Measurements from ENCODE around the gene PAPSS1.

PAPSS1 gene

DNA sequence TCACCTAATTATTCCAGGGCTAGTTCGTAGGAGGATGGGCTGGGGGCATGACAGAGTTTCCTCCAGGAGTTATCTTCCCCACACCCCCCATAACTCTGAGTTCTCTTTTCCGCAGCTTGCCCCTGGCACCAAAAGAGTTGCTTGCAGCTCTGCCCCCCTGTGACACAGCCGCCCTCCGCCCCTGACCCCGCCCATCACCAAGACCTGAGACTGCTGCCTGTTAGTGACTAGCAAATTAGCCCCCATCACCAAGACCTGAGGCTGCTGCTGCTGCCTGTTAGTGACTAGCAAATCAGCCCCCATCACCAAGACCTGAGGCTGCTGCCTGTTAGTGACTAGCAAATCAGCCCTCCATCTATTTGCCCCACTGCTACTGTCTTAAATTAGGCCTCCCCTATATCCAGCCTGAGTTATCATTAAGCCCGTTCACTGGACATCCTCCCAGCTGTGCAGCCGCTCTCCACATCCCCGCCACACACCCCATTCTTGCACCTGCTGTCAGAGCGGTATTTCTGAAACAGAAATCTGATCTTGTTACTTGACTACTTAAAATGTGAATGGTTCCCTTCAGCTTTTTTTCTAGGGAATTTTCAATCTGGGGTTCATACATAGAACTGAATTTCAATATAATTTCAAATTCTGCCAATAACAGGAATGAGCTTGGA, 1.5 kb upstream of the PAPSS1 start:
- H3K27ac ChIP-seq (ENCODE audit: low read depth, low read length): peak overlapping the region; percentile 34

DNA sequence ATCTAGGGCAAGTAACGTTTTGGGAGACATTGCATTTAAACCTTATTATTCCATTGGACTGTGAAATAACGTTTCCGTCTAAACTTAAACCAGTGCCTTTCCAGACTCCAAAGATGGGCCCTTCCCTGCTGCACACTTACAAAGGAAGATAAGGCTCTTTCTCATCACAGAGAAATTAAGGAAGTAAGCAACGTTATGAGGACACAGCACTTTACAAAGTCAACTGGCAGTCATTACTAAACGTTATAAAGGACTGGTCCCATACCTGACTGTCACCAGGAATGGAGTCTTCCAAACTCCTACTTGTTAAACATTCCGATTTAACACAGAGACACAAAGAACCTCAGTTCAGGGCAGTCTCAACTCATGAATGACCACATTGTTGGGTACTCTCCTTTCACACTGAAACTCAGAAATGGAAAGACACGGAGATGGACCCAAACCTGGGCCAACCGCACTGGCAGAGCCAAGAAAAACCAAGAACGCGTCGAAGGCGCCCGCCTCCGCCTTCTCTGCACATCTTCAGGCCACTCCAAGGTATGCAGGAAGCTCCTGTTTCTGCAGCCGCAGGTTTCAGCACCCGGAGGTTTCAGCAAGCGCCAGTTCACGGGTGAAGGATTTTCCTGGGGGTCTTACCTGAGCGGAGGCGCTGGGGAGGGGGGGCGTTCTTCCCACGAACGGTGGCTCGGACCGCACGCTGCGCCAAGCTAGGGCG, 670 bp downstream of the PAPSS1 start:
- Histone ChIP-seq H3K4me3 (ENCODE audit: low read length) (peak overlapping the region; percentile 79), H3K4me2 (ENCODE audit: low read length) (peak overlapping the region; percentile 68), H3K79me2 (ENCODE audit: control insufficient read depth, low read length) (peaks cover 53% of the 10 kb centered on the region), H4K20me1 (ENCODE audit: control insufficient read depth, insufficient read depth, low read depth, low read length) (no peaks in the 10 kb centered on the region), H3K36me3 (ENCODE audit: control insufficient read depth, low read length) (peaks cover 3% of the 10 kb centered on the region), H3K9me3 (ENCODE audit: control insufficient read depth, insufficient read depth, low read length) (no peaks in the 10 kb centered on the region), H3F3A (ENCODE audit: control insufficient read depth, insufficient read depth) (no peaks in the 10 kb centered on the region), H3K27me3 (ENCODE audit: control insufficient read depth, low read length) (no peaks in the 10 kb centered on the region), H3K4me1 (ENCODE audit: control insufficient read depth, low read length) (peaks cover 34% of the 10 kb centered on the region), H3K27ac (ENCODE audit: low read depth, low read length) (peak overlapping the region; percentile 40), H3K9me2 (replicated peaks; ENCODE audit: control insufficient read depth, low read length) (no peaks in the 10 kb centered on the region)
- TF ChIP-seq, protein P1, sequence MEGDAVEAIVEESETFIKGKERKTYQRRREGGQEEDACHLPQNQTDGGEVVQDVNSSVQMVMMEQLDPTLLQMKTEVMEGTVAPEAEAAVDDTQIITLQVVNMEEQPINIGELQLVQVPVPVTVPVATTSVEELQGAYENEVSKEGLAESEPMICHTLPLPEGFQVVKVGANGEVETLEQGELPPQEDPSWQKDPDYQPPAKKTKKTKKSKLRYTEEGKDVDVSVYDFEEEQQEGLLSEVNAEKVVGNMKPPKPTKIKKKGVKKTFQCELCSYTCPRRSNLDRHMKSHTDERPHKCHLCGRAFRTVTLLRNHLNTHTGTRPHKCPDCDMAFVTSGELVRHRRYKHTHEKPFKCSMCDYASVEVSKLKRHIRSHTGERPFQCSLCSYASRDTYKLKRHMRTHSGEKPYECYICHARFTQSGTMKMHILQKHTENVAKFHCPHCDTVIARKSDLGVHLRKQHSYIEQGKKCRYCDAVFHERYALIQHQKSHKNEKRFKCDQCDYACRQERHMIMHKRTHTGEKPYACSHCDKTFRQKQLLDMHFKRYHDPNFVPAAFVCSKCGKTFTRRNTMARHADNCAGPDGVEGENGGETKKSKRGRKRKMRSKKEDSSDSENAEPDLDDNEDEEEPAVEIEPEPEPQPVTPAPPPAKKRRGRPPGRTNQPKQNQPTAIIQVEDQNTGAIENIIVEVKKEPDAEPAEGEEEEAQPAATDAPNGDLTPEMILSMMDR (IDR thresholded peaks at IDR 0.05; ENCODE audit: low read depth, low read length, poor library complexity, severe bottlenecking): no peak
- TF ChIP-seq EZH2phosphoT487 (IDR thresholded peaks at IDR 0.05; ENCODE audit: borderline replicate concordance, low read length): no peak

More for the DNA sequence above, 1.5 kb upstream of the PAPSS1 start:
- Histone ChIP-seq H3K4me3 (ENCODE audit: low read length) (peak overlapping the region; percentile 79), H3K4me1 (ENCODE audit: control insufficient read depth, low read length) (peaks cover 34% of the 10 kb centered on the region), H4K20me1 (ENCODE audit: control insufficient read depth, insufficient read depth, low read depth, low read length) (no peaks in the 10 kb centered on the region), H3K36me3 (ENCODE audit: control insufficient read depth, low read length) (no peaks in the 10 kb centered on the region; the same call in 1 of the 2 replicates), H3K9me3 (ENCODE audit: control insufficient read depth, insufficient read depth, low read length) (no peaks in the 10 kb centered on the region), H3K27me3 (ENCODE audit: control insufficient read depth, low read length) (no peaks in the 10 kb centered on the region), H3K9me2 (replicated peaks; ENCODE audit: control insufficient read depth, low read length) (no peaks in the 10 kb centered on the region), H3K4me2 (ENCODE audit: low read length) (peak overlapping the region; percentile 66), H3F3A (ENCODE audit: control insufficient read depth, insufficient read depth) (no peaks in the 10 kb centered on the region), H3K79me2 (ENCODE audit: control insufficient read depth, low read length) (peaks cover 31% of the 10 kb centered on the region)
- TF ChIP-seq, protein P1 (IDR thresholded peaks at IDR 0.05; ENCODE audit: low read depth, low read length, poor library complexity, severe bottlenecking): no peak
- TF ChIP-seq EZH2phosphoT487 (IDR thresholded peaks at IDR 0.05; ENCODE audit: borderline replicate concordance, low read length): no peak

DNA sequence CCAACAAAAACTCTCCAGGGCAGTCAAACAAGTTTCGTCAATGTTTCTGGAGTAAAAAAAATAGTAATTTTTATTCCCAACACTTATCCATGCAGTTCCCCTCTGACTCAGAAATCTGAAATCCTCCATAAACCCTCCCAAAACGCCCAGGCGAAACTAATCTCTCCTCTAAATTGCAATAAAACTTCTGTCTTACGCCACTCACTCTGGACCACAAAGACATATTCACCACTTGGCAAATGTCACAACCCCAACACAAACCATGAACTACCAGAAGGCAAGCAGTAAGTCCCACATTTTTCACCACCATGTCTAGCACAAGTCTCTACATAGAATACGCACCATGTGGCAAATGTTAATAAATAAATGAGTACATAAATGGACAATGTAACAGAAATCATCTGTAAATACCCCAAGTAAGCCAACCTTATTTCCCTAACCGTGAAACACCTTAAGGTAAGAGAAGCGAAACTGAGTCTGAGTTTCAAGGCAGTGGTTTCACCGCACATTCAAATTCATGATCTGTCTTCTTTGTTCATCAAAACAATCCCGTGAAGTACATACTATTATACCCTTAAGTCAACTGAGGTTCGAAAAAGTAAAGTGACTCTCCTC, 1.6 kb downstream of the PAPSS1 start:
- H3K36me3 ChIP-seq (ENCODE audit: control insufficient read depth, low read length): peaks cover 3% of the 10 kb centered on the region
- peaks cover 61% of the 10 kb centered on the region for H3K79me2 ChIP-seq (ENCODE audit: control insufficient read depth, low read length)
- no peak for TF ChIP-seq EZH2phosphoT487 (IDR thresholded peaks at IDR 0.05; ENCODE audit: borderline replicate concordance, low read length)
- TF ChIP-seq, protein P1 (IDR thresholded peaks at IDR 0.05; ENCODE audit: low read depth, low read length, poor library complexity, severe bottlenecking): no peak
- H3F3A ChIP-seq (ENCODE audit: control insufficient read depth, insufficient read depth): no peaks in the 10 kb centered on the region
- H3K9me2 ChIP-seq (replicated peaks; ENCODE audit: control insufficient read depth, low read length): no peaks in the 10 kb centered on the region
- H3K4me2 ChIP-seq (ENCODE audit: low read length): peak overlapping the region; percentile 68
- H3K27me3 ChIP-seq (ENCODE audit: control insufficient read depth, low read length): no peaks in the 10 kb centered on the region
- H3K27ac ChIP-seq (ENCODE audit: low read depth, low read length): peak overlapping the region; percentile 40
- H4K20me1 ChIP-seq (ENCODE audit: control insufficient read depth, insufficient read depth, low read depth, low read length): no peaks in the 10 kb centered on the region
- no peaks in the 10 kb centered on the region for H3K9me3 ChIP-seq (ENCODE audit: control insufficient read depth, insufficient read depth, low read length)
- peak overlapping the region; percentile 79 for H3K4me3 ChIP-seq (ENCODE audit: low read length)
- peaks cover 34% of the 10 kb centered on the region for H3K4me1 ChIP-seq (ENCODE audit: control insufficient read depth, low read length)

Measured in DOHH2 (cell line).